ENCODE data around the gene ANKRD50.

The ANKRD50 gene

GRCh38 chr4:124705393-124705792, 7.1 kb downstream of the ANKRD50 start:
- no peak for DNase-seq

GRCh38 chr4:124703154-124703553, 9.4 kb downstream of the ANKRD50 start:
- DNase-seq, result no peak

- DNase-seq, result no peak
Observed at GRCh38 chr4:124697441-124697840, 15.1 kb downstream of the ANKRD50 start.

- no peak for DNase-seq
Observed at GRCh38 chr4:124696182-124696581, 16.4 kb downstream of the ANKRD50 start.

GRCh38 chr4:124694946-124695598, 17.5 kb downstream of the ANKRD50 start:
- DNase-seq, result no peak

- no peak for DNase-seq
Observed at GRCh38 chr4:124694306-124694705, 18.2 kb downstream of the ANKRD50 start.

- no peak for DNase-seq
Observed at GRCh38 chr4:124691801-124692200, 20.7 kb downstream of the ANKRD50 start.

GRCh38 chr4:124686279-124686678, 26.3 kb downstream of the ANKRD50 start:
- no peak for DNase-seq

- no peak for DNase-seq
Observed at GRCh38 chr4:124685851-124686250, 26.7 kb downstream of the ANKRD50 start.

GRCh38 chr4:124684301-124684700, 28.2 kb downstream of the ANKRD50 start:
- DNase-seq, result no peak

- no peak for DNase-seq
Observed at GRCh38 chr4:124682384-124682783, 30.1 kb downstream of the ANKRD50 start.

GRCh38 chr4:124666496-124666895, 46.0 kb downstream of the ANKRD50 start:
- DNase-seq, result no peak

- DNase-seq, result no peak
Observed at GRCh38 chr4:124658795-124659194, 53.7 kb downstream of the ANKRD50 start.

GRCh38 chr4:124650614-124651013, 61.9 kb downstream of the ANKRD50 start:
- DNase-seq, result no peak

GRCh38 chr4:124647599-124647998, 64.9 kb downstream of the ANKRD50 start:
- no peak for DNase-seq

- DNase-seq, result no peak
Observed at GRCh38 chr4:124644621-124645020, 67.9 kb downstream of the ANKRD50 start.

GRCh38 chr4:124642846-124643245, 69.7 kb downstream of the ANKRD50 start:
- no peak for DNase-seq

GRCh38 chr4:124641715-124642381, 70.7 kb downstream of the ANKRD50 start:
- DNase-seq, result peak; percentile 54 to 81

GRCh38 chr4:124640022-124640730, 72.4 kb downstream of the ANKRD50 start:
- DNase-seq, result peak; percentile 67 to 73

GRCh38 chr4:124637321-124637720, 75.2 kb downstream of the ANKRD50 start:
- no peak for DNase-seq

- no peak for DNase-seq
Observed at GRCh38 chr4:124636788-124637187, 75.7 kb downstream of the ANKRD50 start.

GRCh38 chr4:124635331-124635730, 77.2 kb downstream of the ANKRD50 start:
- no peak for DNase-seq

- no peak for DNase-seq
Observed at GRCh38 chr4:124633285-124633941, 79.1 kb downstream of the ANKRD50 start.

GRCh38 chr4:124632439-124632838, 80.1 kb downstream of the ANKRD50 start:
- no peak for DNase-seq
